IPS-20b (cell line): ENCODE measurements around the gene HTR6.
"Not testable (repeated sequence)": the region's sequence is repeated elsewhere in the genome, so short reads cannot be mapped to it uniquely, and the experiment has no call there.

Experiments used
- H3K27ac ChIP-seq: one replicate; pipeline ENCODE4 v1.5.1; 2013; ENCODE audit warnings: low read length
- H3K27me3 ChIP-seq: 2 replicates; pipeline ENCODE4 v1.6.1; 2013; ENCODE audit warnings: mild to moderate bottlenecking, low read length, inconsistent platforms; ENCODE audit not compliant: insufficient read depth
- H3K36me3 ChIP-seq: 2 replicates; pipeline ENCODE4 v1.6.1; 2013; ENCODE audit warnings: low read depth, mild to moderate bottlenecking, inconsistent platforms, low read length, moderate library complexity; ENCODE audit not compliant: insufficient read depth
- H3K4me1 ChIP-seq: 2 replicates; pipeline ENCODE4 v1.6.1; 2013; ENCODE audit warnings: mild to moderate bottlenecking, control low read depth, inconsistent platforms, low read length, moderate library complexity; ENCODE audit not compliant: insufficient read depth
- H3K4me3 ChIP-seq: 2 replicates; pipeline ENCODE4 v1.5.1; 2013; ENCODE audit warnings: mild to moderate bottlenecking, low read length, inconsistent platforms
- H3K9ac ChIP-seq: 2 replicates; pipeline ENCODE4 v1.6.1; 2013; ENCODE audit warnings: low read depth, mild to moderate bottlenecking, inconsistent platforms, low read length, moderate library complexity
- H3K9me3 ChIP-seq: 2 replicates; pipeline ENCODE4 v1.6.1; 2013; ENCODE audit warnings: mild to moderate bottlenecking, low read depth, low read length, inconsistent platforms; ENCODE audit not compliant: insufficient read depth

The HTR6 gene

GRCh38 chr1:19628879-19629278, 35.8 kb upstream of the HTR6 start:
- Histone ChIP-seq H3K36me3 (peaks cover 37% of the 10 kb centered on the region), H3K9me3 (no peaks in the 10 kb centered on the region), H3K4me1 (peaks cover 13% of the 10 kb centered on the region), H3K9ac (no peak overlapping the region), H3K27me3 (no peaks in the 10 kb centered on the region), H3K4me3 (no peak overlapping the region), H3K27ac (no peak overlapping the region)

DNA sequence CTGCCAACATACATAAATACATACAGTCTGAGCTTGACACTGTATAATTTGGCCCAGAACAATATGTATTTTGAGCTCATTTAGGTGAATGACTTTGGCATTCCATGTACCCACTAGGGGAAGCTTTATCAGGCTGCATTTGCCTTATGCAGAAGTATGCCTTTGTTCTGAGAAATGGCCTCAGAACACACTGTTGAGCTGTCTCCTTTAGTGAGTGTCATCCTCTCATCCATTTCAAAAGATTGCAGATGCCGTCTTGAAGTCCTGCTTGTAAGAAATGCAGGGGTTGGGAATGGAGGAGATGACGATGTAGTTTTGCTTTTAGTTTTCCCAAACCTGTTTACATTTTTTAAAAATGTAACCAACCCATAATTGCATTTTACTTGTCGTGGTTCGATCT, 35.3 kb upstream of the HTR6 start:
- peaks cover 13% of the 10 kb centered on the region for H3K4me1 ChIP-seq
- H3K27ac ChIP-seq, result no peak overlapping the region
- no peaks in the 10 kb centered on the region for H3K9me3 ChIP-seq
- H3K9ac ChIP-seq, result no peak overlapping the region
- H3K4me3 ChIP-seq, result no peak overlapping the region
- H3K27me3 ChIP-seq, result no peaks in the 10 kb centered on the region
- H3K36me3 ChIP-seq, result peaks cover 35% of the 10 kb centered on the region

DNA sequence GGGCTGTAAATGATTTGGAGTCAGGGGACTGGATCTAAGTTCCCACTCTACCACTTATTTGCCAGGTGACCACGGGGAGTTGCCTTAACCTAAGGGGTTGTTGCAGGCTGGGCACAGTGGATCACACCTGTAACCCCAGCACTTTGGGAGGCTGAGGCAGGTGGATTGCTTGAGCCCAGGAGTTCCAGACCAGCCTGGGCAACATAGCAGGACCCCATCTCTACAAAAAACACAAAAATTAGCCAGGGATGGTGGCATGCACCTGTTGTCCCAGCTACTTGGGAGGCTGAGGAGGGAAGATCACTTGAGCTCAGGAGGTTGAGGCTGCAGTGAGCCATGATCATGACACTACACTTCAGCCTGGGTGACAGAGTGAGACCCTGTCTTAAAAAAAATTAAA, 34.5 kb upstream of the HTR6 start:
- Histone ChIP-seq H3K36me3 (peaks cover 26% of the 10 kb centered on the region), H3K4me1 (peaks cover 13% of the 10 kb centered on the region)
- not testable (repeated sequence) for H3K27ac ChIP-seq, H3K9ac ChIP-seq, H3K9me3 ChIP-seq, H3K27me3 ChIP-seq, H3K4me3 ChIP-seq

DNA sequence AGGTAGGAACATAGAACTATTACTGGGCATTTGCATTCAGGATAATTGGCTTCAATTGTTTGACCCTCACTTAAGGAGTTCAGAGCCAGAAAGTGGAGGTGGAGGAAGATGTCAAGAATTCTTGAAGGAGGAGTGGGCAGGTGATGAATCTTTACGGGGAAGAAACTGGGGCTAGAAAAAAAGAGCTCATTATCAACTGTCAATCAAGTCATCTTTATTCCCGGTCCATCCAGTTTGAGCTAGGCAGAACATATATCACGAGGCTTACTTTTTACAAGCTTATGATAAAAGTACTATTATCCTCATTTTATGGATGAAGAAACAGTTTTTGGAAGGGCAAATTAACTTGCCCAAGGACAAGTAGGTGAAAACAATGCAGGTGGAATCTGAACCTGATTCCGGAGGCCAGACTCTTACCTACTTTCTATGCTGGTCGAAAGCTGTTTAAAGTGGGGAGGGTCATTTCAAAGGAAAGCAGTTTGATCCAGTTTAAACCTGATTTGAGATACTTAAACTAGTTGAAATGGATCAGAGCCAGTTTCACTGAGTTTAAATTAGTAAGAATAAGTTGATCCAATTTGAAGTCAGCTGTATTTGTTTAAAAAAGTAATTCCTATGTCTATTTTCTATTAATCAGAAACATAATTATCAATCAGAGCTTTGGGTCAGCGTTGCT, 33.8 kb upstream of the HTR6 start:
- no peak overlapping the region for H3K9ac ChIP-seq
- H3K4me3 ChIP-seq, result no peak overlapping the region
- H3K4me1 ChIP-seq, result peaks cover 13% of the 10 kb centered on the region
- H3K9me3 ChIP-seq, result no peaks in the 10 kb centered on the region
- peaks cover 20% of the 10 kb centered on the region for H3K36me3 ChIP-seq
- H3K27ac ChIP-seq, result no peak overlapping the region
- no peaks in the 10 kb centered on the region for H3K27me3 ChIP-seq

DNA sequence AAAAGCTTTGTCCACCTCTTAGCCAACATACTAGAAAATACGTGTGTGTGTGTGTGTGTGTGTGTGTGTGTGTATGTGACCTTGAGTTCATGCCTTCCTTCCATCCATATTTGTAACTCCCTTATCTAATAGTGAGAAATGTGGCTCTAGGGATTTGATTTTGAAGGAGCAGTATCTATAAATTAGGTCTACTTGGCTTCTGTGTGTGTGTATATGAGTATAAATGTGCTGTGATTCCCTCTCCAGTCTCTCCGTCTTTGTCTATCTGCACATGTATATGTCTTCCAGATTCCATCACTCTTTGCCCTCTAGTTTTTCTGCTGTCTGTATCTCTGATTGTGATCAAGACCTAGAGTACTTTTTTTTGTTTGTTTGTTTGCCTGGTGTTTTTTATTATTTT, 32.5 kb upstream of the HTR6 start:
- peaks cover 6% of the 10 kb centered on the region for H3K36me3 ChIP-seq
- no peak overlapping the region for H3K27ac ChIP-seq
- no peak overlapping the region for H3K9ac ChIP-seq
- H3K4me1 ChIP-seq, result peaks cover 13% of the 10 kb centered on the region
- H3K9me3 ChIP-seq, result no peaks in the 10 kb centered on the region
- H3K4me3 ChIP-seq, result no peak overlapping the region
- H3K27me3 ChIP-seq, result no peaks in the 10 kb centered on the region

DNA sequence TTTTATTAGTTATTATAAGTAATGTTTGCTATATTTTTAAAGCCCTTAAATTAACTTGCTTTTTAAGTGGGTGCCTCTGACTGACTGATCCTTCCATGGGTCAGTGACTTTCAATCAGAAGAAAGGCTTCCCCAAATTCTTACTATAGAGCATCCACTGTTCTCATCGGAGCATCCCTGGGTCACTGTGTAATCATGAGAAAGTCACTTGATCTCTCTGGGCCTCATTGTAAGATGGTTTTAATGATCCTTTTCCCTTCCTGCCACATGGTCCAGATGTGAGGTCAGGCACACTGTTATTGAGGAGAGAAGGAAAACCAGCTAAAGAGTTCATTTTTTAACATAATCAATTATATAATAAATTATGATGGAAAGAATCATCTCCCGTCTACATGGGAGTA, 31.6 kb upstream of the HTR6 start:
- H3K27ac ChIP-seq, result no peak overlapping the region

DNA sequence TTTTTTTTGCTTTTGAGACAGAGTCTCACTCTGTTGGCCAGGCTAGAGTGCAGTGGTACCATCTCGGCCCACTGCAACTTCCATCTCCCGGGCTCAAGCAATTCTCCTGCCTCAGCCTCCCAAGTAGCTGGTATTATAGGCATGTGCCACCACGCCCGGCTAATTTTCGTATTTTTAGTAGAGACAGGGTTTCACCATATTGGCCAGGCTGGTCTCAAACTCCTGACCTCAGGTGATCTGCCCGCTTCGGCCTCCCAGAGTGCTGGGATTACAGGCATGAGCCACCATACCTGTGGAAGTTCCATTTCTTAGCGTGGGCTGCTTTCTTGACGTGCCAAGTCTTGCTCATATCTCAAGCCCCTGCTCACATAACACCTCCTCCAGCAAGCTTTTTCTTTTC, 29.6 kb upstream of the HTR6 start:
- not testable (repeated sequence) for H3K36me3 ChIP-seq, H3K27ac ChIP-seq, H3K27me3 ChIP-seq, H3K4me1 ChIP-seq, H3K9me3 ChIP-seq, H3K4me3 ChIP-seq, H3K9ac ChIP-seq

More for the DNA sequence above, 31.6 kb upstream of the HTR6 start:
- no peaks in the 10 kb centered on the region for H3K9me3 ChIP-seq
- peaks cover 13% of the 10 kb centered on the region for H3K4me1 ChIP-seq
- H3K27me3 ChIP-seq, result no peaks in the 10 kb centered on the region
- H3K9ac ChIP-seq, result no peak overlapping the region
- H3K36me3 ChIP-seq, result no peaks in the 10 kb centered on the region
- no peak overlapping the region for H3K4me3 ChIP-seq

DNA sequence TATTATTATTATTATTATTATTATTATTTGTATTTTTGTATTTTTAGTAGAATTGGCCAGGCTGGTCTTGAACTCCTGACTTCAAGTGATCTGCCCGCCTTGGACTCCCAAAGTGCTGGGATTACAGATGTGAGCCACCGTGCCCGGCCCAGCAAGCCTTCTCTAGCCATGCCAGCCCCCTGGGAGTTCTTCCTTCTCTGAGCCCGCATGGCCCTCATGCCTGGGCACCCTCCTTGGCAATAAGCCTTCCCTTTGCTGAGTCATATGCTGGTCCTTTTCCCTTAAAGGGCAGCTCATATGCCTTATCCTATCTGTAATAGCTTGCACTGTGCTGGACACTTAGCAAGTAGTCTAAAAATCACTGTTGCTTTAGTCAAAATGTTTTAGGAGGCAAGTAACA, 29.0 kb upstream of the HTR6 start:
- Histone ChIP-seq H3K9ac (no peak overlapping the region), H3K27me3 (no peaks in the 10 kb centered on the region), H3K4me3 (no peak overlapping the region), H3K36me3 (no peaks in the 10 kb centered on the region), H3K27ac (no peak overlapping the region), H3K4me1 (0 out of 2 replicates have a peak, but pooled peaks cover 5% of the 10 kb centered on the region), H3K9me3 (no peaks in the 10 kb centered on the region)

DNA sequence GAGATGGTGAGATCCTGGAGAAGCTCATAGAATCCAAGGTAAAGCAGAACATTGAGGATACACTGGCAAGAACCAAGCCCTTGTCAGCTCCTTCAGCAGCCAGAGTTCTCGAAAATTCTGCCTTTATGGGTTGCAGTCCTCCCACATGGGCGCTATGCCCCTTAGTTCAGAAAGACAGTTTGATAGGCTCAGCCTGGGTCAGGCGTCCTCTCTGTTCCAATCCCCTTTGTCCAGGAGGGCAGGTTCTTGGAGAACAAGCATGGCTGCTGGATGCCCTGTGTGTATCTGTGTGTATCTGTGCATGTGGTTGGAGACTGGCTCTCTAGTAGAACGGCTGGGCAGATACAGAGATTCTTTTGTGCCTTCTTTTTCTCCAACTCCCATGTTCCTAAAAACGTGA, 28.6 kb upstream of the HTR6 start:
- Histone ChIP-seq H3K9ac (no peak overlapping the region), H3K27me3 (peaks cover 4% of the 10 kb centered on the region), H3K27ac (no peak overlapping the region), H3K36me3 (no peaks in the 10 kb centered on the region), H3K4me1 (0 out of 2 replicates have a peak, but pooled peaks cover 5% of the 10 kb centered on the region), H3K4me3 (no peak overlapping the region), H3K9me3 (no peaks in the 10 kb centered on the region)

GRCh38 chr1:19636749-19637148, 27.9 kb upstream of the HTR6 start:
- not testable (repeated sequence) for H3K4me3 ChIP-seq, H3K27ac ChIP-seq, H3K36me3 ChIP-seq, H3K9ac ChIP-seq, H3K9me3 ChIP-seq, H3K4me1 ChIP-seq
- H3K27me3 ChIP-seq, result peaks cover 11% of the 10 kb centered on the region

GRCh38 chr1:19637606-19638005, 27.1 kb upstream of the HTR6 start:
- no peaks in the 10 kb centered on the region for H3K9me3 ChIP-seq
- no peak overlapping the region for H3K4me3 ChIP-seq
- no peak overlapping the region for H3K9ac ChIP-seq
- 0 out of 2 replicates have a peak, but pooled peaks cover 5% of the 10 kb centered on the region for H3K4me1 ChIP-seq
- peaks cover 19% of the 10 kb centered on the region for H3K27me3 ChIP-seq
- no peak overlapping the region for H3K27ac ChIP-seq
- H3K36me3 ChIP-seq, result no peaks in the 10 kb centered on the region

DNA sequence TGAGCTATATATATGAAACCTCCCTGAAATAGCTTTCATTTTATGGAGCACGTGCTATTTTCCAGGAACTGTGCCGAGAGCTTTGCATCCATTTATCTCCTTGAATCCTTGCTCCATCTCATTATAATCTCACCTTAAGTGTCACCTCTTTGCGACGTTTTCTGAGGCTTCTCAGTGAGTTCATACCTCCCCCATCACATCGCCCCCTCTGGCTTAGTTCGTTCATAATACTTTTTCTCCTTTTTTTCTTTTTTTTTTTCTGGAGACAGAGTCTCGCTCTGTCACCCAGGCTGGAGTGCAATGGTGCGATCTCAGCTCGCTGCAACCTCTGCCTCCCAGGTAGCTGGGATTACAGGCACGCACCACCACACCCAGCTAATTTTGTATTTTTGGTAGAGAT, 25.4 kb upstream of the HTR6 start:
- not testable (repeated sequence) for H3K4me1 ChIP-seq, H3K27ac ChIP-seq, H3K9ac ChIP-seq, H3K36me3 ChIP-seq, H3K9me3 ChIP-seq, H3K4me3 ChIP-seq
- peaks cover 33% of the 10 kb centered on the region for H3K27me3 ChIP-seq
